GM18517 (cell line): ENCODE data around the gene IFT88.

Source experiments
- ATAC-seq: cut with Tn5 transposase; IDR thresholded peaks from one replicate; pipeline ENCODE4 v1.9.1; 2021; ENCODE audit warnings: mild to moderate bottlenecking, moderate library complexity; ENCODE audit not compliant: unreplicated experiment

Gene IFT88

DNA sequence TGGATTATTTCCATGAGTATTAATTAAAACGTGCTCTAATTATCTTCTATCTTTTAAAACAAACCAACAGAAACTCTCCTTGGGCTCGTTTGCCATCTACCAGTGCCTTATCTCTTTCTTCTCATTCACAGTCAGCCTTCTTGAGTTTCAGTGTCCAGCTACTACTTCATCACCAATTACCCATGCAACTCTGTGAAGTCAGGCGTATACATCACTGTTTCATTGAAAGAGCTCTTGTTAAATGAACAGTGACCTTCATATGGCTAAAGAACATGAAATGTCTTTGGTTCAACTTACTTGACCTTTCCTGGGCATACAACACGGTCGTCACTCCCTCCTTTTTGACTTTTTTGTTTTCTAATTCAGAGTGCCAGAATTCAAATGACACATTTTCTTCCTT, 5.2 kb upstream of the IFT88 start:
- no peak for ATAC-seq

DNA sequence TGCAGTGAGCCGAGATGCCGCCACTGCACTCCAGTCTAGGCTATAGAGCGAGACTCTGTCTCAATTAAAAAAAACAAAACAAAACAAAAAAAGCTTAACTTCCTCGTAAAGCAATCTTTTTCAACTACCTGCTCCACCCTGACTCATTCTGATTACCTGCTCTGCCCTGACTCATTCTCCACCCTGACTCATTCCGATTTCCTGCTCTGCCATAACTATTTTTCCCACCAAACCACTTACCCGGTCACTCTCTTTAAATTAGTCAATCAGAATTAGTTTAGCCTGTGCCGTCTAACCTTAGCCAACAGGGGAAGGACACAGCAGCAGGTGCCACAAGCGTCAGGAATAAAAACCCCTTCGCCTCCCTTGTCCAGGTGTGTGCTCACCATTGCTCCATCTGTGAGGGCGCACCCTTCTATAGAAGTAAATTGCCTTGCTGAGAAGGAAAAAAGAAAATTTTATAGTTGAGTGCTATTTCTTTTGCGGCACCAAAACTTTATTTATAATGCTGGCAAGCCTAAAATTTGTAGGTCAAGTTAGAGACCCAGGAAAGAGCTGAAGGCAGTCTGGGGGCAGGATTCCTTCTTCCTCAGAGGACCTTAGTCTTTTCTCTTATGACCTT, 1.7 kb upstream of the IFT88 start:
- no peak for ATAC-seq

DNA sequence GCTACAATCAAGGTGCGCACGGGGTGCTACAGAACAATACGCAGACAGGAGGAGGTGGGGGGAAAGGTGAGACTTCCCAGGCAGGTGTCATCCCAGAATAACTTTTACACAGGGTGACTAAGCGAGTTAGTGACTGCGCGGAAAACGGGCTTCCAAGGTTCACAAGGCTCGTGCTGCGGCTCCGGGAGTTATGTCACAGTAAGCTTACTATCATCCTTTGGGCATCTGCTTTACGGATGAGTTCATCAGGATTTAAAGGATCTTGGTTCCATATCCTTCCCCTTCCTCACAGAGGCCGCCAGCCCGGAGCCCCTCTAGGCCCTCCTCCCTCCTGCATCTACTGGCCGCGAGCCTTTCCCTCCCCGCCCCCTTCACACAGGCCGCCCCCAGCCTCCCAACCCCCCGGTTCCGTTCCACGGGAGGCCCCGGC, 474 bp upstream of the IFT88 start:
- ATAC-seq, result peak; percentile 19

DNA sequence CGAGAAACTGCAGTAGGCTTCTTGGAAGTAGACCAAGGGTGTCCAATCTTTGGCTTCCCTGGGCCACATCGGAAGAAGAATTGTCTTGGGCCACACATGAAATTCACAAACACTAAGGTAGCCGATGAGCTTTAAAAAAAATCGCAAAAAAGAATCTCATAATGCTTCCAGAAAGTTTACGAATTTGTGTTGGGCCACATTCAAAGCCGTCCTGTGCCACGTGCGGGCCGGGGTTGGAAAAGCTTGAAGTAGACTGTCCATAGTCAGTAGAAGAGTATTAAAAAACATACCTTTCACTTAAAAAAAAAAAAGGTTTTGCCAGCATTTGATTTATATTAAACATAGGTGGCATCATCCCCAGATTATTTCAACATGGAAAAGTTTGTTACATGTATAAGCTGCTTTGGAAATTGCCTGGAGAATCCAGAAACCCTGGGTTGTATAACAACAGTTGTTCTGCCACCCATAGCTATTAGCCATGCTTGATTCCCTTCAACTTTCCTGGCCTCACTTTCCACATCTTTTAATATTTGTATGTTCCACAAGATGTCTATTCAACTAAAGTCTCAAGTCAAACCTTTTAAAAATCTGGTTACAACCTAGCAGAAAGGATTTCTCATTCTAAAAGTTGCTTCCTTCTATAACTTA, 1.0 kb downstream of the IFT88 start:
- ATAC-seq, result no peak

DNA sequence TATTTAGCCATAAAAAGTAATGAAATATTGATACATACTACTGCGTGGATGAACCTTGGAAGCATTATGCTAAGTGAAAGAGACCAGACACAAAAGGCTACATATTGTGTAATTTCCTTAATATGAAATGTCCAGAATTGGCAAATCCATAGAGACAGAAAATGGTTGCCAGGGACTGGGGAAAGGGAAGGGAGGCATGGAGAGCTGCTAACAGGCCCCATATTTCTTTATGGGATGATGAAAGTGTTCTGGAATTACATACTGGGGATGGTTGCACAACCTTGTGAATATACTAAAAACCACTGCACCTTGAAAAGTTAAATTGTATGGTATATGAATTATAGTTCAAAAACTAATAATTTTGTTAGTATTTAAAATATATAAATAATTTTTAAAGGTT, 3.6 kb downstream of the IFT88 start:
- no peak for ATAC-seq

DNA sequence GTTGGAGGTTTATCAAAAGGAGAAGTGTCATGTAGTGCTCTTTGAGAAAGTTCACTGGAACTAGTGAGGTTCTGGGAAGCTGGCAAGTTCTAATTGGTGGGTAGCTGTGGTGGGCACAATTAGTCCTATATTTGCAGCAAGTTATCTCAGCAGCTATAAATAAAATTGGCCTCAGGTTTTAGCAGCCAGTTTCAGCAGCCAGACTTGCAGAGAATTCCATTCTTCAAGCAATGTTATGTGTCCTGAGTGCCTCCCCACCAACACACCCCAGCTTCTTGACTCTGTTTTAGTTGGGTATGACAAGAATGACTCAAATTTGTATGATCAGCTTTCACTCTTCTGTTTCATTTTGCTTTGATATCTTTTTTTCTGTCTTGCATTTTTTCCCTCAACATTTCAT, 4.7 kb downstream of the IFT88 start:
- no peak for ATAC-seq

DNA sequence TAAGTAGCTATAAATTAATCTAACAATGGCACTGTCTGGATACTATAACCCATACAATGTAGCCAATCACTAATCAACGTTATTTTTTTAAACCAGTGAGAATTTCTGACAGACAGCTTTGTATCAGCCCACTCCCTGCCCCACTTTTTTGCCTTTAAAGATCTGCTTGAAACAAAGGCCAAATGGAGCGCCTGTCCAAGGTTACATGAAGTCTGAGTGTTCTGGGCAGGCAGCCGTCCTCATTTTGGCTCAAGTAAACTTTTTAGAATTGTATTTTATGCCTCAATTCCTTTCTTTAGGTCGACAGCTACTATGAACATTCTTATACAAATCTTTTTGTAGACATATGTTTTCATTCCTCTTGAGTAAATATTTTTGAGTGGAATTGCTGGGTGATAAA, 6.2 kb downstream of the IFT88 start:
- no peak for ATAC-seq

DNA sequence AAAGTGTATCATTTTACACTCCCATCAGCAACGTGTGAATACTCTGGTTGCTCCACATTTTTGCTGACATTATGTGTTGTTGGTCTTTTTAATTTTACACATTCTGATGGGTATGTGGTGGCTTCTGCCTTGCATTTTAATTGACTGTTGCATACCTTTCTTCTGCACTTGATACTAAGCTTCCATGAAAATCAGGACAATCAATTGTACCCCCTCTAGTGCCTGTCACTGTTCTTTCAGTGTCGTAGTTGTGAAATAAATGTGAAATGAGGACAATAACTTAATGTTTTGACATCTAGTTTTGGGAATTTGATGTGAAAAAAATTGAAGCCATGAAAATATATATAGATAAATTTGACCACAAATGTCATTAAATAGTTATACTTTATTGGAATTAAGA, 6.7 kb downstream of the IFT88 start:
- no peak for ATAC-seq

DNA sequence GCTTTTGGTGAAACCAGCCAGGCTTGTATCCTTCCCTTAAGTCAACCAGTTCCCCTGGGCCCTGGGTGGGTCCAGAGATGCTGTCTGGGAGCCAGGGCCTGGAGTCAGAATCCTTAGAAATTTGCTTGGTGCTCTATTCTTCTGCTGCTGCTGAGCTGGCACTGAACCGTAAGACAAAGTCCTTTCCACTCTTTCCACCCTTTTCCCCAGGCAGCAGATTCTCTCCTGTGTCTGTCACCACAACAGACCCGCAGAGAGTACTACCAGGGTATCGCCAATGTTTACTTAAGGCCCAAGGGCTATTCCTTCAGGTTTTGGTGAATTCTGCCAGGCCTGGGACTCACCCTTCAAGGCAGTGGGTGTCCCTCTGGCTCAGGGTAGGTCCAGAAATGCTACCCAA, 12.2 kb downstream of the IFT88 start:
- no peak for ATAC-seq

DNA sequence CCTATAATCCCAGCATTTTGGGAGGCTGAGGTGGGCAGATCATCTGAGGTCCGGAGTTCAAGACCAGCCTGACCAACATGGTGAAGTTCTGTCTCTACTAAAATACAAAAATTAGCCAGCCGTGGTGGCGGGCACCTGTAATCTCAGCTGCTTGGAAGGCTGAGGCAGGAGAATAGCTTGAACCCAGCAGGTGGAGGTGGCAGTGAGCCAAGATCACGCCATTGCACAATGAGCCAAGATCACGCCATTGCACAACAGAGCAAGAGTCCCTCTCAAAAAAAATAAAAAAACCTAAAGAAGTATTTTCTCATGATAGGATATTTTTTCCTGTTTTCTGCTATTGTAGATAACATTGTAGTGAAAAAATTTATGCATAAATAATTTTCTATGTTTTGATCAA, 13.3 kb downstream of the IFT88 start:
- no peak for ATAC-seq

DNA sequence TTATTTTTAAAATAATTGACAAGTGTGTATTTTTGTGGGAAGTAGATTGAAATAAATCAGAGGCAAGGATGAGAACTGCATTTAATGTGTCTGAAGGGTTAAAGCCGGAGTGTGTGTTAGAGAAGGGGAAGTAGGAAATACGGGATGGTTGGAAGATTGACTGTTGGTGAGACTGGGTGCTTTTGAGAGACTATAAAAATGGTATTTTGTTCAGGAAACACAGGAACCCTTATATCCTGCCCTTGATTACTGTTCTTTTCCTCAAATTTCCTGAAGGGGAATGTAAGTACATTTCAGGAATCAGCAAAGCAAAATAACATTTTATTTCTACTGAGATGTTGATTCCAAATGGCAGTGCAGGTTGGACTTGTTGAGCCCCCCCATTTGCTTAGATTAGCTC, 15.1 kb downstream of the IFT88 start:
- ATAC-seq, result no peak

DNA sequence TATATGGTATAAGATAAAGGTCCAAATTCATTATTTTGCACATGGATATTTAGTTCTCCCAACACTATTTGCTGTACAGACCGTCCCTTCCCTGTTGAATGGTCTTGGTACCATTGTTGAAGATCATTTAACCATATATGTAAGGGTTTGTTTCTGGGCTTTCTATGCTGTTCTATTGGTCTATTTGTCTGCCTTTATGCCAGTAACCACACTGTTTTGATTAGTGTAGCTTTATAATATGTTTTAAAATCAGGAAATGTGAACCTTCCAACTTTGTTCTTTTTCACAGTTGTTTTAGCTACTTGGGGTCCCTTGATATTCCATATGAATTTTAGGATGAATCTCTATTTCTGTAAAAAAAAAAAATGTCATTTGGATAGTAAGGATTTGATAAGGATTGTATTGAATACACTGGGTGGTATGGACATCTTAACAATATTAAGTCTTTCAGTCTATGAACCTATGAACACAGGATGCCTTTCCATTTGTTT, 16.9 kb downstream of the IFT88 start:
- no peak for ATAC-seq

DNA sequence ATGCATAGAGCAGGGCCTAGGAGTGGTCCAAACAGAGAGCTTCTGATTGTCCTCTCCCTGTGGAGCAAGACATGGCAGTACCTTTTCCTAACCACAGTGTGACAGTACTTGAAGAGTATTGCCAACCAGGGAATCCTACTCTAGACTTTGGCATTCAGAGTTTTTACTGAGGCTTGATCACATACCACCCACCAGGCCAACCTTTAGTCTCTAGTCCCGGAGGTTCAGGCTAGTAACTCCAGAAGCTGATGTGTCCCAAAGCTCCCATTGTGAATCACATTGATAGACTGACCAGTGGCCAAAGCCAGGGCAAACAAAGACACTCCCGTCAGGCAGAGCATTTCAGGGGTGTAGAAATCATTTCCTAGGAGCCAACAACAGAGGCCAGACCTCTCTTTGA, 18.4 kb downstream of the IFT88 start:
- no peak for ATAC-seq

DNA sequence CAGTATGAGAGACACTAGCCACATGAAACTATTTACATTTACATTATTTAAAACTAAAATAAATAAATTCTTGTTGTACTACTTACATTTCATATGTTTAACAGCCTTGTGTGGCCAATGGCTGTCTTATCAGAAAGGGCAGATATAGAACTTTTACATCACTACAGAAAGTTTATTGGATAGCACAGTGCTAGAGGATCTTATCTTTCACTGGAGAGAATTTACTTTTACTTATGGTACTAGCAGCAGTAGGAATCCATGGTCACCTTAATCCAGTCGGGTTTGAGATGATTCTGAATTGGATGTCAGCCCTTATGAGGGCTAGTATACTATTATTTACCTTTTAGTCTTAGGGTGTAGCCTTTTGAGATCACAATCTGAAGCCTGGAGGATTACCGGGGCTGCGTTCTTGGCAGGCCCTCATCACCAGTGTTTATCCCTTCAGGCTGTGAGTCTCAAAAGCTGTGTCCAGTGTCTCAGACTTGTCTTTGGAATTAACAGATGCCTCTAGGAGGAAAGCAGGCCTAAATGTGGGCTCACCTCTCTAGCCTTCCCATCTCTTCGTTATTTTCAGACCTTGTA, 21.7 kb downstream of the IFT88 start:
- ATAC-seq, result no peak

DNA sequence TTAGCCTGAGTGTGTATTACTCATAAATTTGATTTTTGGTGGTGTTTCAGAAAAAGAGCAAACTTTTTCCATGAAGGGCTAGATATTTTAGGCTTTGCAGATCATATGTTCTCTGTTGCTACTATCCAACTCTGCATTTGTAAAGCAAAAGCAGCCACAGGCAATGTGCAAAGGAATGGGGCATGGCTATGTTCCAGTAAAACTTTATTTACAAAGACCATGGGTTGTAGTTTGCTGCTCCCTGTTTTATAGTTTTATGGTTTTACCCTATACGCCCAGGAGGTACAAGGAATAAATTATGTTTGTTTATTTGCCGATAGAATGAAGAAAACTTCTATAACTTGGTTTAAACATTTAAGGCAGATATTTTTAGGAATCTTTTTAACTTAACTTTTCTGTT, 23.6 kb downstream of the IFT88 start:
- no peak for ATAC-seq

DNA sequence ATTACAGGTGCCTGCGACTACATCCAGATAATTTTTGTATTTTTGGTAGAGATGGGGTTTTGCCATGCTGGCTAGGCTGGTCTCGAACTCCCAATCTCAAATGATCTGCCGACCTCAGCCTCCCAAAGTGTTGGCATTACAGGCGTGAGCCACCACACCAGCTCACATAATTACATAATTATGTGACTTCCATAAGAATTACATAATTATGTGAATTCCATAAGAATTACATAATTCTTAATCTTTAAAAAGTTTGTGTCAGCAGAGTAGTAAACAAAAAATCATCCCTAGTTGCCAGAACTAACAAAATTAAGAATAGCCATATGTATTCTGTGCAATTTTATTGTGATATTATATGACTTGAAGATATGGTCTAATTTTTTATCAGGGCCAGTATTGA, 25.6 kb downstream of the IFT88 start:
- no peak for ATAC-seq

DNA sequence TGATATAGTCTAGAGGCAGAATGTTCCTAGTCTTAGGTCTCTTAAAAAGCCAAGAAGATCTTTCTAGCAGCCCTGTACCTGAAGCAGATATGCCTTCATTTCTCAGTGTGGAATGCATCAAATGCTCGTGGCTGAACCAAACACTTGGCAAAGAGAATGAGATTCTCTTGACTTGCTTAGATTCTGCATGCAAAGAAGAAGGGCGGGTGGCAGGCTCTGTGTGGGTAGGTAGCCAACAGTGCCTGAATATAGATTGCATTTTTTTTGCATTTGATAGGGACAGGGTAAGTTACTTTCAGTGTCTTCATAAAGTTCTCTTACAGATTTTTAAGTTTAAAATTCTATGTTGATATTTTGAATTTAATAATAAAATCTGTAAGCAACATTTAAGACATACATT, 27.3 kb downstream of the IFT88 start:
- no peak for ATAC-seq

DNA sequence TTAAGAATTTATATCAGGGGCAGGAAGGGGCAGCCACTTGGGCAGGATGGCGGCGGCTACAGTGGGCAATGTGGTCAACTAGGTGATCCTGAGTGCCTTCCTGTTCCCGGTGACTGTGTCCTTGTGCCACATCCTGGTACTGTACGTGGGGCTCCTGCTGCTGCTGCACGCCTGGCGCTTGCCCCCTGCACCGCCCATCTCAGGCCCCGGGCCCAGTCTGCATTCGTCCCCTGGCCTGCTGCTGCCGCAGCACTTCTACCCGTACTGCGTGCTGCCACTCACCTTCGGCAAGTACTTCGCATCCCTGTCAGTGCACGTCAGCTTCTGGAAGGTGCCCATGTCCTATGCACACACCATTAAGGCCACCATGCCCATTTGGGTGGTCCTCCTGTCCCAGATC, 40.1 kb downstream of the IFT88 start:
- no peak for ATAC-seq

DNA sequence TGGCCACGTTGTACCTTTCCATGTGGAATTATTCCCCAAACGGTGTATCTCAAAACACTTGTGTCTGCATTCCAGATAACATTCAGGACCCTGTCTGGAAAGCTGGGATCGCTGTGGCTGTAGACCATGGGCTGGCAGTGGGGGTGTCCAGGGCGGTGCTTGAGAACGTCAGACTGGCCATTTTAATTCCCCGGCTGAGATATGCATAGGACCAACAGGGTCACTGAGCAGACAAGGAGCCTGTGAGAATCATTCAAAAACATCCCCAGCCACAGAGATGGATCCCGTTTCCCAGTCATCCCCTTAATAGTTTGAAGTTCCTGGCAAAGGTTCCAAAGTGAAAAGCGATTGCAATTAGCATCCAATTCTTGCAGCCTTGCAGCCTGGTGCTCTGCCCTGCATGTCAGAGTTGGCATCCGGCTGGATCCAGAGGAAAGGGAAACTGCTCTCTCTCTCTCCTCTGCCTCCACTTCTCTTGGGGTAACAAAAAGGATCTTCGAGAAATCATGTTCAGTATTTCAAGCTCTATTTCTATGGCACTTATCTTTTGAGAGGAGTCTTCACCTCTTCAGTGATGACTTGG, 41.6 kb downstream of the IFT88 start:
- ATAC-seq, result no peak

DNA sequence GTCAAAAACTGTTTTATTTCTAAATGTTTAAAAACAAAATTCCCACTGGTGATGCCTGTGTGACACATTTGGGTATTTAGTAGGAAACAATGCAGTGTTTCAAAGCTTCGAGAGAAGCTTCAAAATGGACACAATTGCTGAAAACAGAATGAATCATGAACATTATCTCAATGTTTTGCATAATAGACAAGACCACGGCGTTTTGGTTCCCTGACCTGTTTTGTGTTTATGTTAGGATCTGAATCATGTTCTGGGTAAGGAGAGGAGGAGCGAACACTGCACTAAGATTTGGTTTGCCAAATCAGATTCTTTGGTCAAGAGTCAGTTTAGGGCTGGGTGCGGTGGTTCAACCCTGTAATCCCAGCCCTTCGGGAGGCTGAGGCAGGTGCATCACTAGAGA, 42.2 kb downstream of the IFT88 start:
- ATAC-seq, result no peak

DNA sequence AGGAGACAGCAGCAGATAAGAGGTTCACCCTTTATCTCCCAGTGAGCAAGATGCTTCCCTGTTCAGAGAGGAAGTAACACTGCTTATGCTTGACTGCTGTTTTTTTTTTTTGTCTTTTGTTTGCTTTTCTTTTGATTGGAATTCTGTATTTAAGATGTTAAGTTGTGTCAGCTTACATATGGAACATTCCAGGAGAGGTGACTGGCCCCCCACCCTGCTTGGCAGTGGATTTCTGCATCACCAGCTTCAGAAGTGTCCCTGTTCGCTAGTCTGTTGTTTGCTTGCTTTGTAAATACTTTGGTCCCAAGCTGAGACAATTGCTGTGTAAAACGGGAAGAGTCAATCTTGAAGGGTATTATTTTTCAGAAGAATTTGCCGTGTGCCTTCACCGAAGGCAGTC, 43.0 kb downstream of the IFT88 start:
- no peak for ATAC-seq
